Heart left ventricle (tissue), 16 donors: ENCODE measurements around the gene TTC19. TPM values are rescaled to one million over a fixed set of nuclear protein-coding genes. Genes with fewer than 3 reads are reported as not detected.

ENCODE experiments used
- ATAC-seq, 4 donors: fragments of 200-7000 bp; cut with Tn5 transposase; one replicate each; pipeline ENCODE4 v1.9.1; 2020 to 2022; ENCODE audit warnings: moderate library complexity in 4 of 4, mild to moderate bottlenecking in 3 of 4, moderate number of reproducible peaks in 1 of 4
- DNase-seq, 5 donors: peaks; one replicate each; pipeline ENCODE4 v3.0.0-alpha.2; 2020
- H3K27ac ChIP-seq, 12 donors: fragments of 200-600 bp; sonication (generic) in 4 of 12; one replicate each; pipeline versions ENCODE4 v1.5.0 to v1.8.0; 2016 to 2022; ENCODE audit warnings: mild to moderate bottlenecking in 2 of 12
- H3K27me3 ChIP-seq, 9 donors: fragments of 200-600 bp; sonication (generic) in 2 of 9; one replicate each; pipeline versions ENCODE4 v1.5.1 to v1.8.0; 2016 to 2022; ENCODE audit warnings: mild to moderate bottlenecking in 3 of 9
- H3K36me3 ChIP-seq, 9 donors: fragments of 200-600 bp; sonication (generic) in 2 of 9; one replicate each; pipeline versions ENCODE4 v1.5.0 to v1.8.0; 2018 to 2022; ENCODE audit warnings: mild to moderate bottlenecking in 2 of 9
- H3K4me1 ChIP-seq, 12 donors: fragments of 200-600 bp; sonication (generic) in 4 of 12; one replicate each; pipeline versions ENCODE4 v1.5.0 to v1.8.0; 2016 to 2022; ENCODE audit warnings: mild to moderate bottlenecking in 3 of 12
- H3K4me3 ChIP-seq, 12 donors: fragments of 200-600 bp; sonication (generic) in 4 of 12; one replicate each; pipeline versions ENCODE4 v1.5.0 to v1.8.0; 2017 to 2022; ENCODE audit warnings: mild to moderate bottlenecking in 9 of 12, moderate library complexity in 4 of 12
- H3K9me3 ChIP-seq, 12 donors: fragments of 200-600 bp; sonication (generic) in 4 of 12; one replicate each; pipeline versions ENCODE4 v1.5.0 to v1.8.0; 2016 to 2022; ENCODE audit warnings: mild to moderate bottlenecking in 1 of 12
- CTCF ChIP-seq, 12 donors: fragments of 200-600 bp; sonication (generic) in 4 of 12; IDR thresholded peaks; one replicate each; pipeline versions ENCODE4 v1.5.0 to v1.8.0; 2018 to 2022; ENCODE audit warnings: antibody characterized with exemption in 12 of 12, mild to moderate bottlenecking in 5 of 12
- POLR2A ChIP-seq, 2 donors: fragments of 450-650 bp; IDR thresholded peaks; one replicate each; pipeline ENCODE4 v1.6.1; 2017; ENCODE audit warnings: antibody characterized with exemption in 2 of 2, mild to moderate bottlenecking in 2 of 2, moderate library complexity in 2 of 2
- WGBS, 4 donors: extraction: QIAGEN DNeasy Blood & Tissue Kit in 2 of 4; methylation state at CpG; one replicate each; pipeline versions ENCODE4 v1.1.5 to v1.1.7; 2013 to 2018; 5-methylcytosine and 5-hydroxymethylcytosine counted together
- intact Hi-C, 10 donors: fragments of 100-400 bp; cut with DNase I; formaldehyde crosslinking; loops; one replicate each; pipeline versions ENCODE4 v1.11.1 to v1.14.2; 2022
- long read RNA-seq, 3 donors: library from polyadenylated mRNA; unstranded; transcript quantifications; one replicate each; pipeline ENCODE4 v2.0.0, GENCODE V29; 2020 to 2021
- polyA plus RNA-seq, 2 donors: library from polyadenylated mRNA; stranded (reverse); fragments of 200-250 nt; gene quantifications; one replicate each; pipeline ENCODE4 v1.2.3, GENCODE V29; 2013
- total RNA-seq, 9 donors: library from RNA; depleted of rRNA in 2 of 9; stranded (reverse); fragments of >200 nt in 2 of 9; fragmentation: NEBNext Ultra II Directional in 3 of 9; extraction: Animal tissue kit (Norgen Biotek cat#: 25700) in 3 of 9; gene quantifications; one replicate each; pipeline versions ENCODE4 v1.1.0 to v1.2.4, GENCODE V29; 2016 to 2023
- donor health status: ischemic (EF 13 %, LVEDD 7.1; RV severe dilation, severe dysfunction).
- donor health status: healthy with polysubstance abuse.
- donor health status: DM: no; HTN: yes; CAD: no.
- donor health status: DM: no; HTN: no; CAD: no.
- donor health status: ischemic (EF 25% LVEDD 6.9; RV normal size, moderate dysfunction).
- donor health status: ischemic (EF 25% LVEDD 5.7; RV mildly dilated, moderate dysfunction).
- donor health status: healthy.
- donor health status: DM: yes; HTN: yes; CAD: no.
- donor health status: ischemic (EF 35%, LVEDD 5.7; RV mildly dilated, moderate dysfunction).
- donor health status: nonischemic (EF 11% LVEDD 7.7; RV severe dilation, severe dysfunction).
- donor health status: DM: yes; HTN: yes; CAD: no.
- donor health status: PGD.
- donor health status: ischemic (EF 29% LVEDD 5.4; RV normal size, mild dysfunction).
- donor health status: nonischemic (EF 23%, LVEDD 6.1; RV moderate dilation, normal function).

The TTC19 gene, protein sequence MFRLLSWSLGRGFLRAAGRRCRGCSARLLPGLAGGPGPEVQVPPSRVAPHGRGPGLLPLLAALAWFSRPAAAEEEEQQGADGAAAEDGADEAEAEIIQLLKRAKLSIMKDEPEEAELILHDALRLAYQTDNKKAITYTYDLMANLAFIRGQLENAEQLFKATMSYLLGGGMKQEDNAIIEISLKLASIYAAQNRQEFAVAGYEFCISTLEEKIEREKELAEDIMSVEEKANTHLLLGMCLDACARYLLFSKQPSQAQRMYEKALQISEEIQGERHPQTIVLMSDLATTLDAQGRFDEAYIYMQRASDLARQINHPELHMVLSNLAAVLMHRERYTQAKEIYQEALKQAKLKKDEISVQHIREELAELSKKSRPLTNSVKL
- total RNA-seq (10 to 100 TPM; 23.3 to 47.0 (median 29.0) TPM), polyA plus RNA-seq (10 to 100 TPM; 10.3 to 28.6 TPM)
- long read RNA-seq, donor 1, transcript TTC19-201 (10 exons, 3,002 nt), result major isoform, 30 of 45 reads
- long read RNA-seq, donor 1, partial matches to known transcripts, result 6 of 45 reads
- long read RNA-seq, donor 1, other reads (novel, unspliced or antisense), result 5 of 45 reads
- long read RNA-seq, donor 2, partial matches to known transcripts, result 9 of 11 reads
- long read RNA-seq, donor 2, other reads (novel, unspliced or antisense), result 2 of 11 reads
- long read RNA-seq, donor 3, transcript TTC19-201 (10 exons, 3,002 nt), result major isoform, 30 of 40 reads
- long read RNA-seq, donor 3, partial matches to known transcripts, result 4 of 40 reads
- long read RNA-seq, donor 3, other reads (novel, unspliced or antisense), result 3 of 40 reads

DNA sequence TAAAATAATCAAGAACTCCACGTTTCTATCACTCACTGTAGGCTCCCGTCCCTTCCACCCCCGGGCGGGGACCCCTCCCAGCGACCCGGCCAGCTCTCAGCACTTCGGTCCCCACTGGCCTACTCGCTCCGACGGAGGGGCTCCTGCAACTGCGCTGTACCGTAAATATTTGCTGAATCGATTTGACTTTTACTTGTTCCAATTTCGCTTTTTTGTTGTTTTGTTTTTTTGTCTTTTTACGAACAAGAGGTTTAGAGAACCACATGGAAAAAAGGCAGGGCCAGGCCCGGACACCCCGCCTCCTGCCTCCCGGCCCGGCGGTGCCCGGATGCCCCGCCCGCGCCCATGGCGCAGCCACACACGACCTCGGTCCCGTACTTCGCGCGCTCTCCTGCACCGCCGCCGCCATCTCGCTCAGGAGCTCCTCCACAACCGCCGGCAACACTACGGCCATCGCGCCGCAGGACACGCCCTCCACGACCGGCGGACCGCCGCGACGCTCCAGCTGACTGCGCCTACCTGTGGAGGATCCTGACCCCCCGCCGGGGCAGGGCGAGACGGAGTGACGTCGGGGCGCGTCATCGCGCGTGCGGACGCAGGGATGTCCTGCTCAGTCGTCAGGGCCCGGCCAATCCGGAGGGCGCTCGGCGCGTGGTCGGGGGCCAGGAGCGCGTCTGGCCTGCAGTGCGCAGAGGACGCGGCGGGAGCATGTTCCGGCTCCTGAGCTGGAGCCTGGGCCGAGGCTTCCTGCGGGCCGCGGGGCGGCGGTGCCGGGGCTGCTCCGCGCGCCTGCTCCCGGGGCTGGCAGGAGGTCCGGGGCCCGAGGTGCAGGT lies at the start of gene TTC19, which contains the start of gene ZSWIM7:
Gene TTC19 (plus strand): TSS at position 684 of the 833 bp plus-strand sequence. CDS start 25 bp downstream, at position 709.
Gene ZSWIM7 (minus strand): TSS at position 564 of the 833 bp plus-strand sequence. CDS start 110 bp downstream, at position 454.
- peak within 1 kb of the TSS; percentile 54 to 92 (median 76) for H3K4me3 ChIP-seq
- H3K27me3 ChIP-seq, result no peaks in the 10 kb centered on the region
- DNase-seq (peak; percentile 98), ATAC-seq (peak; percentile 97 to 98 (median 98))
- peaks cover 0 to 6% (median 0%) of the 10 kb centered on the region in 12 donors for H3K9me3 ChIP-seq
- 0 to 1% (median 1%) methylated on average over 37 to 91 of the region's 91 CpGs for WGBS, 4 donors
- TF ChIP-seq CTCF (IDR thresholded peaks at IDR 0.05) (peak in 1 of 12 donors; percentile 20), POLR2A (IDR thresholded peaks at IDR 0.05) (peak; percentile 84 to 99)
- peaks cover 4 to 41% (median 26%) of the 10 kb centered on the region in 12 donors for H3K4me1 ChIP-seq
- peaks cover 0 to 51% (median 38%) of the 10 kb centered on the region in 9 donors for H3K36me3 ChIP-seq
- peak within 1 kb of the TSS; percentile 72 to 98 (median 97) for H3K27ac ChIP-seq
- intact Hi-C loops, result loop anchor here in 8 of 10 donors (2.0 to 10.0 kb wide), 5 partner anchors 52 to 175 kb away; partner anchors contain the start of gene ADORA2B (in 4 of the 8)

DNA sequence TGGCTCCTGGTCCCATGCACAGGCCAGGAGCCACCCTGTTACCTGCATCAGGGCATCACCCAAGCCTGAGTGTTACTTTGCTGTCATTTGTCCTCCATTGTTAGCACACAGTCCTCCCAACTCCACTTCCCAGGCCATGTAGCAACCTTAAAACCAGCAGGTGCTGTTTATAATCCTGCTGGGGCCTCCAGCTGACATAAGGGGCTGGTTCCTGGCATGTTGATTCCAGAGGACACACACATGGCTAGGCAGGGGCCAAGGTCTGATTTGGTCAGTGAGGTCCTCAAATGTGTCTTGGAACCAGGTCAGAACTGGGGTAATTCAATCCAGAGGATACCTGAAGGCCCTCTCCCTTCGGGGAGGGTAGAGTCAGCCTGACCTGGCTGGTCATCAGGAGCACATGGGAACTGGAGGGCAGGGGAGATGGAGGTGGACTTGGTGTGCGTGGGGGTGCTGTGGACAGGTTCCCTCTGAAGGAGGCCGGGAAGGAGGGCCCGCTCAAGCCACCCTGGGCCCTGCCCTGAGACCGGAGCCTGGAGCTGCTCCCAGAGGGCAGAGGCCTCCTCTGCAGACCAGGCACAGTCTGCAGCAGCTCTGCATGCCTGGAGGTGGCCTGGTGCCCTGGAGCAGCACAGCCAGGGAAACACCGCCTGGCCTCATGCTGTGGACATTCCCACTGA lies 48.1 kb upstream of the TTC19 start:
- H3K36me3 ChIP-seq, result no peaks in the 10 kb centered on the region
- H3K4me1 ChIP-seq, result peaks cover 0 to 30% (median 0%) of the 10 kb centered on the region in 12 donors
- no peaks in the 10 kb centered on the region for H3K27me3 ChIP-seq
- no peak for DNase-seq
- no peak overlapping the region for H3K27ac ChIP-seq
- intact Hi-C loops, result no loop called here
- 93 to 97% (median 95%) methylated on average over 6 of the region's 6 CpGs for WGBS, 4 donors
- no peak overlapping the region for H3K4me3 ChIP-seq
- ATAC-seq, result no peak
- no peaks in the 10 kb centered on the region for H3K9me3 ChIP-seq
- TF ChIP-seq CTCF (IDR thresholded peaks at IDR 0.05) (no peak), POLR2A (IDR thresholded peaks at IDR 0.05) (no peak)

- intact Hi-C loops, result no loop called here
- TF ChIP-seq POLR2A (IDR thresholded peaks at IDR 0.05) (no peak), CTCF (IDR thresholded peaks at IDR 0.05) (no peak)
- 80 to 85% (median 82%) methylated on average over 7 of the region's 7 CpGs for WGBS, 4 donors
- Histone ChIP-seq H3K4me1 (peaks cover 0 to 24% (median 0%) of the 10 kb centered on the region in 12 donors), H3K4me3 (no peak overlapping the region), H3K9me3 (no peaks in the 10 kb centered on the region), H3K36me3 (no peaks in the 10 kb centered on the region), H3K27ac (no peak overlapping the region), H3K27me3 (no peaks in the 10 kb centered on the region)
- ATAC-seq, result no peak
- DNase-seq, result no peak
Observed at GRCh38 chr17:15952048-15952532, 47.5 kb upstream of the TTC19 start.
